Nephron (organoid): ENCODE measurements around the gene S100PBP.

Source experiments
- H3K27ac Mint-ChIP-seq, 3 experiments: 2 replicates each; pipeline ENCODE4 v1.8.0; 2020; ENCODE audit warnings: mixed read lengths in 3 of 3, mild to moderate bottlenecking in 2 of 3, moderate library complexity in 1 of 3
- H3K27me3 Mint-ChIP-seq: 2 replicates; pipeline ENCODE4 v1.8.0; 2021; ENCODE audit warnings: low read depth, mild to moderate bottlenecking, moderate library complexity, mixed read lengths
- H3K36me3 Mint-ChIP-seq: 2 replicates; pipeline ENCODE4 v1.8.0; 2020; ENCODE audit warnings: low read depth, mixed read lengths
- H3K4me1 Mint-ChIP-seq: 2 replicates; pipeline ENCODE4 v1.8.0; 2020; ENCODE audit warnings: mixed read lengths
- H3K4me3 Mint-ChIP-seq, 3 experiments: 2 replicates each; pipeline ENCODE4 v1.8.0; 2020; ENCODE audit warnings: mild to moderate bottlenecking in 3 of 3, mixed read lengths in 3 of 3, moderate library complexity in 2 of 3
- H3K9me3 Mint-ChIP-seq: 2 replicates; pipeline ENCODE4 v1.8.0; 2020; ENCODE audit warnings: mixed read lengths
- TF ChIP-seq, protein P1 (sequence below), 3 experiments: fragments of 200-600 bp; sonication (generic); IDR thresholded peaks; one replicate each; pipeline ENCODE4 v1.5.0; 2021; ENCODE audit warnings: antibody characterized with exemption in 3 of 3; ENCODE audit not compliant: unreplicated experiment in 3 of 3

The S100PBP gene

DNA sequence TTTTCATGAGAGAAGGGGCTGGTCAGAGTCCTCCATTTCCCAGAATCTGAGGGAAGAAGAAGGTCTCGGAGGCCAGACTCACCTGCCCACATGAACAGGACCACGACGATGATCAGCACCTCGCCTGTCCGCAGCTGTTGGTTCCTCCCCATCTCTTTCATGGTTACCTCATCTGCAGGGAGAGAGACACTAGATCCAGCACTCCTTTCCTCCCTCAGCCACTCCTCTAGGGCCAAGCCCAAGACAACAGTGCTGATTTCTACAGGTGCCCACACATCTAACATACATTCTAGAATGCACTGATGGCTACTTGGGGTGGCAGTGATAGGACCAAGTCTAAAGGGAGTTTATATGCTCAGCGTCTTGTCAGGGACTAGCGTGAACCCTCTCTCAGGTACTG lies 50.2 kb downstream of the S100PBP start:
- Mint-ChIP-seq H3K27me3 (peaks cover 17% of the 10 kb centered on the region), H3K4me1 (peaks cover 72% of the 10 kb centered on the region), H3K36me3 (peaks cover 48% of the 10 kb centered on the region), H3K4me3 (peak overlapping the region in 2 of 3 experiments; percentile 53 to 96), H3K9me3 (no peaks in the 10 kb centered on the region), H3K27ac (peak overlapping the region in 1 of 3 experiments; percentile 57)
- TF ChIP-seq, protein P1, sequence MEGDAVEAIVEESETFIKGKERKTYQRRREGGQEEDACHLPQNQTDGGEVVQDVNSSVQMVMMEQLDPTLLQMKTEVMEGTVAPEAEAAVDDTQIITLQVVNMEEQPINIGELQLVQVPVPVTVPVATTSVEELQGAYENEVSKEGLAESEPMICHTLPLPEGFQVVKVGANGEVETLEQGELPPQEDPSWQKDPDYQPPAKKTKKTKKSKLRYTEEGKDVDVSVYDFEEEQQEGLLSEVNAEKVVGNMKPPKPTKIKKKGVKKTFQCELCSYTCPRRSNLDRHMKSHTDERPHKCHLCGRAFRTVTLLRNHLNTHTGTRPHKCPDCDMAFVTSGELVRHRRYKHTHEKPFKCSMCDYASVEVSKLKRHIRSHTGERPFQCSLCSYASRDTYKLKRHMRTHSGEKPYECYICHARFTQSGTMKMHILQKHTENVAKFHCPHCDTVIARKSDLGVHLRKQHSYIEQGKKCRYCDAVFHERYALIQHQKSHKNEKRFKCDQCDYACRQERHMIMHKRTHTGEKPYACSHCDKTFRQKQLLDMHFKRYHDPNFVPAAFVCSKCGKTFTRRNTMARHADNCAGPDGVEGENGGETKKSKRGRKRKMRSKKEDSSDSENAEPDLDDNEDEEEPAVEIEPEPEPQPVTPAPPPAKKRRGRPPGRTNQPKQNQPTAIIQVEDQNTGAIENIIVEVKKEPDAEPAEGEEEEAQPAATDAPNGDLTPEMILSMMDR (IDR thresholded peaks at IDR 0.05; ENCODE audit: unreplicated experiment in 3 of 3), result no peak

DNA sequence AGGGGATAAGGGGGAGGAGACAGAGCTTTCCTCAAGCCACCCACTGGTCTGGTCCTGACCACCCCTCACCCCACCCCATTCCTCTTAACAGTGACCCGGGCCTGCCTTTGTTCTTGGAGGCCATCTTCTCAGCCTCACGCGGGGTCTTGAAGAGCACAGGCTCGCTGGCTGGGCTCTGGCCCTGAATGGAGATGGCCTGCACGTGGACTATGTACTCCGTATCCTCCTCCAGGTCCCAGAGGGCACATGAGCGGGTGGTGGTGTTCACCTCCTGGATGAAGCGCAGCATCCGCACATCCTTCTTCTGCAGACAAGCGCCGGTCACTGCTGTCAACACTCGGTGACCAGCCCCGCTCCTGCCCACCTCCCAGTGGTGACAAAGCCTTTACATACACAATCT lies 50.6 kb downstream of the S100PBP start:
- Mint-ChIP-seq H3K9me3 (no peaks in the 10 kb centered on the region), H3K4me3 (peak overlapping the region in 2 of 3 experiments; percentile 53 to 96), H3K27ac (peak overlapping the region in 1 of 3 experiments; percentile 57), H3K36me3 (peaks cover 44% of the 10 kb centered on the region), H3K4me1 (peaks cover 71% of the 10 kb centered on the region), H3K27me3 (peaks cover 17% of the 10 kb centered on the region)
- TF ChIP-seq, protein P1 (IDR thresholded peaks at IDR 0.05; ENCODE audit: unreplicated experiment in 3 of 3), result no peak

DNA sequence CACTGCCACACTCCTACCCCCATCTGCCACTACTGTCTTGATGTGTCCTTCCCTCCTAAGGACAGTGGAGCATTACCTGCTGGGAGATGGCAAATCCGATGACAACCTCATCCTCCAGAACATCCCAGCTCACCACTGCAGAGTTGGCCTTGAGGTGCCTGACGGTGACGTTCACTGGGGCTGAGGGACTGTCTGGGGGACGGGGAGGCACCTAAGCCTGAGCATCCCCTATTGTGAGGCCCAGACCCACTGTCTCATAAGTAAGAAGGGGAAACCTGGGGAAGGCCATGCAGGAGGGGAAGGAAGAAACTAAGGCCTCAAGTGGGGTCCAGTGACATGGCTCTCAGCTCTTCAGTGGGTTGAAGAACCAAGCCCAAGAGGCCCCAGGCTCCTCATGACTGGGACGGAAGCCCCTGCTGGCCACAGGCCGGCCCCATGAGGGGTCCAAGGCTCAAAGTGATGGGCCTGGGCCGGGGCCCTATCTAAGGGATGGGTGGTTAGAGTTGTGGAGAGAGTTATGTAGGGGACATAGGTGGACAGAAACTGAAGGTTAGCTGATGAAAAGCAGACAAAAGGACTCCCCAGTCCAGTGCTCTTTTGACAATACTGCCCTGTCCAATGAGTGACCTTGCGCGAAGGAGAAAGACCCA lies 51.5 kb downstream of the S100PBP start:
- H3K27me3 Mint-ChIP-seq, result peaks cover 17% of the 10 kb centered on the region
- TF ChIP-seq, protein P1 (IDR thresholded peaks at IDR 0.05; ENCODE audit: unreplicated experiment in 3 of 3), result no peak
- peak overlapping the region; percentile 57 to 97 (median 96) for H3K27ac Mint-ChIP-seq
- H3K4me1 Mint-ChIP-seq, result peaks cover 64% of the 10 kb centered on the region
- no peaks in the 10 kb centered on the region for H3K9me3 Mint-ChIP-seq
- peaks cover 36% of the 10 kb centered on the region for H3K36me3 Mint-ChIP-seq
- H3K4me3 Mint-ChIP-seq, result peak overlapping the region; percentile 96

DNA sequence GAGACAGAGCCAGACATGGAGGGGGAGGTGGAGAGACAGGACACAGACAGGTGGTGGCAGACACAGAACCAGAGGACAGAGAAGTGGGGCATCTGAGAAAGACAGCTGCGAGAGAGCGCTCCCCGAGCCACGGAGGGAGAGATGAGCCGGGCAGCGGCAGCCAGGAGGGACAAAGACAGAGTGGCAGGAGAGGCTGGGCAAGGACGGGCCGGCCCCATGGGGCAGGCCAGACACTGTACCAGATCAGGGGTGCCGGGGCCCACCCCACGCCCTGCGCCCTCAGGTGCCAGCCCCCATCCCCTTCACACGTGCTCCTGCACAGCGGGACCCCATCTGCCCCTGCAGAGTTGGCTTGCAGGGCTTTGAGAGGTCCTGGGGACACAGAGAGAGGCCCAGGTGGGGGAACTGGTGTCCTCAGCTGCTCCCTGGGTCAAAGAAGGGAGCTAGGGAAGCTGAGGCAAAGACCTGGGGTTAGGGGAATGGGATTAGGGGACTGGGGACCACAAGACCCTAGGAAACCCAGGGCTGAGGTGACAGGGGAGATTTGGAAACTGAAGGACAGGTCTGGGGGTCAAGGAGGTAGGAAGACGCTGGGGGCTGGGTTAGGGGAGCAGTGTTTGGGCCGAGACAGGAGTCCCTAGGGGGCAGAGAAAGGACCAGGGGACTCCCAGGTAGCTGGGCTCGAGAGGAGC lies 52.6 kb downstream of the S100PBP start:
- TF ChIP-seq, protein P1 (IDR thresholded peaks at IDR 0.05; ENCODE audit: unreplicated experiment in 3 of 3), result no peak
- no peaks in the 10 kb centered on the region for H3K9me3 Mint-ChIP-seq
- H3K27me3 Mint-ChIP-seq, result peaks cover 20% of the 10 kb centered on the region
- peaks cover 58% of the 10 kb centered on the region for H3K4me1 Mint-ChIP-seq
- peak overlapping the region; percentile 96 for H3K4me3 Mint-ChIP-seq
- H3K36me3 Mint-ChIP-seq, result peaks cover 25% of the 10 kb centered on the region
- peak overlapping the region; percentile 57 to 97 (median 96) for H3K27ac Mint-ChIP-seq

DNA sequence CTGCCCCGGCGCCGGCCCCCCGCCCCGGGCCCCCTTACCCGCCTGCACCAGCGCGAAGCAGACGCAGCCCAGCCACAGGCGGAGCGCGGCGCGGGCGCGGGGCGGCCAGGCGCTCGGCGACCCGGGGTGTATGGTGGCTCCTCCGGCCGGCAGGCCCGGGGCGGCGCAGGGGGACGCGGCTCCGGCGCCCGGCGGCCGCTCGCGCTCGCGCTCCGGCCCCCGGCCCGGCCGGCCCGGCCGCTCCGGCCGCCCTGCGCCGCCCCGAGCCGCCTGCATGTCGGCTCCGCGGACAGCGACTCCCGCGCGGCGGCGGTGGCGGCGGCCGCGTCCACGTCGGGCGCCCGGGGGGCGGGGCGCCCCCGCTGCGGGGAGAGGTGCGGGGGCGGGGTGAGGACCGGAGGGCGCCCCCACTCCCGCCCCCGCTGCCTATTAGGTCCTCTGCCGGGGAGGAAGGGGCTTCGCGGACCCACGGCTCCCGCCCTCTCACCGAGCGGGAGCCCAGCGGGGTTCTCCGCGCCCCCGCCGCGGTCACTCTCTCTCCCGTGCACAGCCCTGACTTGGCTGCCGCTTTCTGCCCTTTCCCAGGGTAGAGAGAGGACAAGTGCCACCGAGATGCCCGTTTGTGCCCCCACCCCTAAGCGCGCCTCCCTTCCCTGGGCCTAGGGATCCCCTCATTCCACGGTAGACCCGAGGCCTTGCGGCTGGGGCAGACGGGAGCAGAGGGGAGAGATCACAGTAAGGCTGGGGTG lies 53.3 kb downstream of the S100PBP start, which contains the start of gene FNDC5:
FNDC5 (minus strand) TSS at position 298 of the 749 bp plus-strand sequence.
- peaks cover 65% of the 10 kb centered on the region for H3K4me1 Mint-ChIP-seq
- H3K27ac Mint-ChIP-seq, result peak within 1 kb of the TSS; percentile 94 to 97 (median 97)
- H3K9me3 Mint-ChIP-seq, result no peaks in the 10 kb centered on the region
- H3K27me3 Mint-ChIP-seq, result peaks cover 22% of the 10 kb centered on the region
- TF ChIP-seq, protein P1 (IDR thresholded peaks at IDR 0.05; ENCODE audit: unreplicated experiment in 3 of 3), result no peak
- H3K4me3 Mint-ChIP-seq, result peak within 1 kb of the TSS; percentile 96
- H3K36me3 Mint-ChIP-seq, result peaks cover 25% of the 10 kb centered on the region
